ENCODE data around the gene NAPSA. TPM values are rescaled to one million over a fixed set of nuclear protein-coding genes. Genes with fewer than 3 reads are reported as not detected.

The NAPSA gene
- polyA plus RNA-seq, 1 of the 3 experiments (the other 2 are of a cell fraction) = 0.43 TPM

- TF ChIP-seq YY1 (IDR thresholded peaks at IDR 0.05; ENCODE audit: low read depth) (no peak), ZBTB33 (IDR thresholded peaks at IDR 0.05; ENCODE audit: borderline replicate concordance, low read depth) (peak; percentile 28; the same call in 1 of the 2 replicates), SIN3A (IDR thresholded peaks at IDR 0.05; ENCODE audit: borderline replicate concordance, low read depth, low read length) (peak; percentile 51; the same call in 1 of the 2 replicates), FOXM1 (IDR thresholded peaks at IDR 0.05; ENCODE audit: low read depth) (no peak), CTCF (IDR thresholded peaks at IDR 0.05) (no peak)
Measured at GRCh38 chr19:50383852-50384684, 18.6 kb upstream of the NAPSA start, which contains the start of gene POLD1 (continued).

GRCh38 chr19:50383001-50383851 is 17.8 kb upstream of the NAPSA start:
- H3K27ac ChIP-seq (ENCODE audit: low read depth in 2 of 2, low read length in 1 of 2) = peak overlapping the region; percentile 76 to 89; a peak in 3 of 4 replicates
- DNase-seq = no peak
- no peaks in the 10 kb centered on the region for H3K27me3 ChIP-seq (ENCODE audit: insufficient read depth)
- no peak overlapping the region for H2AFZ ChIP-seq (ENCODE audit: low read depth)
- peaks cover 35% of the 10 kb centered on the region for H3K79me2 ChIP-seq (ENCODE audit: insufficient read depth)
- no peaks in the 10 kb centered on the region for H3K9me3 ChIP-seq
- ChIA-PET POLR2A (interaction anchor here (1.1 to 2.6 kb wide), 2 partner anchors 14 to 78 kb away, joined by 3 to 9 read pairs; no protein-coding TSS in a partner anchor), CTCF (interaction anchor here (0.6 to 1.8 kb wide), 8 partner anchors 11 to 174 kb away, joined by 3 to 9 read pairs (median 4); no protein-coding TSS in a partner anchor)
- H3K4me1 ChIP-seq (ENCODE audit: control insufficient read depth in 1 of 2, insufficient read depth in 2 of 2, low read depth in 1 of 2, low read length in 1 of 2) = peaks cover 0 to 13% of the 10 kb centered on the region in 2 experiments; a peak in 1 of 4 replicates
- WGBS (ENCODE audit: low lambda C conversion rate) = 86% methylated on average over 21 of the region's 21 CpGs
- no peaks in the 10 kb centered on the region for H3K9me2 ChIP-seq
- peak overlapping the region; percentile 87 for H3K4me2 ChIP-seq
- TF ChIP-seq TAF1 (IDR thresholded peaks at IDR 0.05; ENCODE audit: borderline replicate concordance, low read depth, low read length) (0 out of 2 replicates have a peak, but pooled peaks have one; percentile 8), MXI1 (IDR thresholded peaks at IDR 0.05; ENCODE audit: low read depth, low read length) (no peak)
- H3F3A ChIP-seq (replicated peaks; ENCODE audit: insufficient read depth) = peaks cover 17% of the 10 kb centered on the region
- H4K20me1 ChIP-seq (ENCODE audit: insufficient read depth) = peaks cover 4% of the 10 kb centered on the region; the same call in 1 of the 2 replicates
- peaks cover 11 to 57% of the 10 kb centered on the region in 2 experiments for H3K36me3 ChIP-seq (replicated peaks in 1 of 2; ENCODE audit: control insufficient read depth in 1 of 2, insufficient read depth in 2 of 2, low read length in 1 of 2)
- H3K4me3 ChIP-seq (ENCODE audit: low read depth in 2 of 2, low read length in 1 of 2) = peak overlapping the region; percentile 56 to 88
- 0 out of 2 replicates have a peak overlapping the region, but pooled peaks have one; percentile 32 for H3K9ac ChIP-seq
